Measurements from ENCODE around the gene RNF220. TPM values are rescaled to one million over a fixed set of nuclear protein-coding genes. Genes with fewer than 3 reads are reported as not detected.

RNF220 gene
- total and polyA plus RNA-seq, 2 of the 4 experiments (the other 2 are of a cell fraction) = 71.8 to 77.1 TPM

DNA sequence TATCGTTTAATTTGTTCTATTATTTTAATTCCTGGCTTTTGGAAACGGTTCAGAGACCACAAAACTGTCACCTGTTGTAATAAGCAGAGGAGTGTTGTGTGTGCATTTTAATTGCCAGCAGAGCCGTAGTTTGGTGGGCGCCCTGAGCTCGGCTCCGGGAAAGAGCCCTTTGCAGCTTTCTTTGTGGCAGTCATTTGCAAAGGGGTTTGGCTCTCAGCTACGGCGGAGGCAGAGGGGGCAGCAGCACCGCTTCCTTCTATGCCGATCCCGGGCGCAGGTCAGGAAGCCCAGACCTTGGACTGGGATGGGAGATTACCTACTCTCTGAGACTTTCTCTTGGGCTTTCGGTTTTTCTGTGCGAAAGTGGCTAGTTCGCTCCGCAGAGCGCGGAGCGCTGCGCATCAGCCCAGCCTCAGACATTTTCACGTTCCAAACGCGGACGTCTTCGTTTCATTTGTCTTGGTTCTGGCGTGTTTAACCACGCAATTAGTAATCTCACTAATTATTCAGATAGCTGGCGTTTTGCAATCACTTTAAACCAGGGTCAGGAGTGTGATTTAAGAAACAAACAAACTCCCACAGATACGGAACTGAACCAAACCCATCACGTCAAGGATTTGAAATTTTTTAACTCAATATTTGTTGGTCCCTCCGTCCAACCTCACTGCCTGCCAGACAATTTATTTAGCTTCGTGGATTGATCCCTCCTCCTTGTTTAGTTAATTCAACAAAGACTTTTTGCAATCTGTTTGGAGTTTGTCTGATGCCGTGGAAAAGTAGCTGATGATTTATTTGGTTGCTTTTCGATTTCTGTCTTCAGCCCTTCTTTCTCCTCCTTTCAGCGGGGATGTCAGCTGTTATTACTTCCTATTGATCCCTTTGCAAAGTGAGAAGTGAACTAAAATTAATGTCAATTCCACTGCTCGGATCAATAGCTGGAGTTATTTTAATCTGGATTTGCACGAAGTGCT lies 3.9 kb downstream of the RNF220 start:
- H2BK5ac ChIP-seq (ENCODE audit: low read depth, low read length, poor library complexity, severe bottlenecking) = no peak overlapping the region
- 10% methylated on average over 2 of the region's 37 CpGs; no CpG with 5 or more reads in 1 of the 2 experiments for WGBS, 2 experiments (ENCODE audit: extremely low coverage in 2 of 2, insufficient read length in 1 of 2)
- DNase-seq (no peak), ATAC-seq (ENCODE audit: low read depth) (no peak)
- no peak overlapping the region for H3K56ac ChIP-seq (ENCODE audit: extremely low read depth, insufficient read depth, low read length)
- no peaks in the 10 kb centered on the region for H3K79me1 ChIP-seq (ENCODE audit: low read depth in 1 of 2, low read length in 2 of 2)
- no peak overlapping the region for H3K23ac ChIP-seq (ENCODE audit: low read depth, low read length)
- CTCF ChIA-PET = interaction anchor here (0.8 kb wide), 1 partner anchor 243 kb away, joined by 4 read pairs; no protein-coding TSS in a partner anchor
- no peak overlapping the region for H2AK9ac ChIP-seq (replicated peaks; ENCODE audit: low read depth, low read length, poor library complexity)
- H2AK5ac ChIP-seq (ENCODE audit: low read depth, low read length) = no peak overlapping the region
- H3K4me2 ChIP-seq (ENCODE audit: low read depth, low read length) = no peak overlapping the region
- H4K91ac ChIP-seq (ENCODE audit: insufficient read depth, low read depth, low read length) = no peak overlapping the region
- H3K4me1 ChIP-seq (ENCODE audit: control insufficient read depth, insufficient read depth, low read length) = no peaks in the 10 kb centered on the region
- H3K9me1 ChIP-seq (ENCODE audit: insufficient read depth, low read length) = no peaks in the 10 kb centered on the region
- POLR2A ChIA-PET (ENCODE audit: unreplicated experiment) = no interaction called here
- H4K5ac ChIP-seq (ENCODE audit: low read depth, low read length) = no peak overlapping the region
- no peak overlapping the region for H3K18ac ChIP-seq (ENCODE audit: low read depth, low read length)
- no peak overlapping the region for H3K9ac ChIP-seq (ENCODE audit: low read depth, low read length)
- BruUV-seq (replicated peaks) = no TSS peak
- H3K27me3 ChIP-seq (ENCODE audit: control insufficient read depth, insufficient read depth, low read length) = peaks cover 90% of the 10 kb centered on the region
- H2BK120ac ChIP-seq (ENCODE audit: low read depth, low read length) = no peak overlapping the region
- H4K20me1 ChIP-seq (ENCODE audit: insufficient read depth, low read length) = peaks cover 8% of the 10 kb centered on the region; the same call in 1 of the 2 replicates
- intact Hi-C loops (cut with micrococcal nuclease) = no loop called here
- dilution Hi-C loops (cut with HindIII; ENCODE audit: low sequenced_read_pairs, unreplicated experiment) = no loop called here
- no peak overlapping the region for H4K8ac ChIP-seq (ENCODE audit: low read depth in 2 of 2, low read length in 2 of 2)
- no peaks in the 10 kb centered on the region for H3K36me3 ChIP-seq (ENCODE audit: control insufficient read depth, insufficient read depth, low read length)
- peak overlapping the region; percentile 2 for H2AFZ ChIP-seq (replicated peaks; ENCODE audit: low read length, poor library complexity)
- in situ Hi-C loops (cut with MboI; ENCODE audit: low sequenced_read_pairs) = no loop called here
- H2BK15ac ChIP-seq (ENCODE audit: low read depth, low read length) = no peak overlapping the region
- no peak overlapping the region for H3K4me3 ChIP-seq (ENCODE audit: insufficient read depth, low read depth, low read length)
- no peak overlapping the region for H3K27ac ChIP-seq (ENCODE audit: insufficient read depth, low read length)
- H3K9me3 ChIP-seq (ENCODE audit: control insufficient read depth, insufficient read depth, low read length) = peaks cover 7% of the 10 kb centered on the region
- H2BK20ac ChIP-seq (ENCODE audit: low read depth, low read length) = no peak overlapping the region
- H3K14ac ChIP-seq (replicated peaks; ENCODE audit: low read depth, low read length) = no peak overlapping the region
- H3K4ac ChIP-seq (ENCODE audit: low read depth, low read length) = no peak overlapping the region
- TF ChIP-seq MXI1 (IDR thresholded peaks at IDR 0.05; ENCODE audit: borderline replicate concordance, low read depth, low read length) (no peak), POLR2A (IDR thresholded peaks at IDR 0.05; ENCODE audit: low read depth, low read length) (no peak), RFX5 (IDR thresholded peaks at IDR 0.05; ENCODE audit: low read depth, low read length) (no peak), FOS (IDR thresholded peaks at IDR 0.05; ENCODE audit: low read depth, low read length) (no peak), BHLHE40 (IDR thresholded peaks at IDR 0.05; ENCODE audit: low read depth, low read length) (no peak), MAFK (IDR thresholded peaks at IDR 0.05; ENCODE audit: low read depth, low read length) (no peak), MAZ (IDR thresholded peaks at IDR 0.05; ENCODE audit: borderline replicate concordance, low read depth, low read length) (no peak), RCOR1 (IDR thresholded peaks at IDR 0.05; ENCODE audit: insufficient replicate concordance, low read length) (no peak), CEBPB (IDR thresholded peaks at IDR 0.05; ENCODE audit: low read depth, low read length) (no peak), SMC3 (IDR thresholded peaks at IDR 0.05; ENCODE audit: low read depth, low read length) (no peak), RAD21 (IDR thresholded peaks at IDR 0.05; ENCODE audit: low read length) (no peak)
- TF ChIP-seq, protein P1, sequence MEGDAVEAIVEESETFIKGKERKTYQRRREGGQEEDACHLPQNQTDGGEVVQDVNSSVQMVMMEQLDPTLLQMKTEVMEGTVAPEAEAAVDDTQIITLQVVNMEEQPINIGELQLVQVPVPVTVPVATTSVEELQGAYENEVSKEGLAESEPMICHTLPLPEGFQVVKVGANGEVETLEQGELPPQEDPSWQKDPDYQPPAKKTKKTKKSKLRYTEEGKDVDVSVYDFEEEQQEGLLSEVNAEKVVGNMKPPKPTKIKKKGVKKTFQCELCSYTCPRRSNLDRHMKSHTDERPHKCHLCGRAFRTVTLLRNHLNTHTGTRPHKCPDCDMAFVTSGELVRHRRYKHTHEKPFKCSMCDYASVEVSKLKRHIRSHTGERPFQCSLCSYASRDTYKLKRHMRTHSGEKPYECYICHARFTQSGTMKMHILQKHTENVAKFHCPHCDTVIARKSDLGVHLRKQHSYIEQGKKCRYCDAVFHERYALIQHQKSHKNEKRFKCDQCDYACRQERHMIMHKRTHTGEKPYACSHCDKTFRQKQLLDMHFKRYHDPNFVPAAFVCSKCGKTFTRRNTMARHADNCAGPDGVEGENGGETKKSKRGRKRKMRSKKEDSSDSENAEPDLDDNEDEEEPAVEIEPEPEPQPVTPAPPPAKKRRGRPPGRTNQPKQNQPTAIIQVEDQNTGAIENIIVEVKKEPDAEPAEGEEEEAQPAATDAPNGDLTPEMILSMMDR (conservative IDR thresholded peaks at IDR 0.05; ENCODE audit: low read depth, low read length) = no peak
- TF ChIP-seq, protein P2, sequence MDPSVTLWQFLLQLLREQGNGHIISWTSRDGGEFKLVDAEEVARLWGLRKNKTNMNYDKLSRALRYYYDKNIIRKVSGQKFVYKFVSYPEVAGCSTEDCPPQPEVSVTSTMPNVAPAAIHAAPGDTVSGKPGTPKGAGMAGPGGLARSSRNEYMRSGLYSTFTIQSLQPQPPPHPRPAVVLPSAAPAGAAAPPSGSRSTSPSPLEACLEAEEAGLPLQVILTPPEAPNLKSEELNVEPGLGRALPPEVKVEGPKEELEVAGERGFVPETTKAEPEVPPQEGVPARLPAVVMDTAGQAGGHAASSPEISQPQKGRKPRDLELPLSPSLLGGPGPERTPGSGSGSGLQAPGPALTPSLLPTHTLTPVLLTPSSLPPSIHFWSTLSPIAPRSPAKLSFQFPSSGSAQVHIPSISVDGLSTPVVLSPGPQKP (IDR thresholded peaks at IDR 0.05; ENCODE audit: borderline replicate concordance, low read depth, low read length) = no peak
- TF ChIP-seq, protein P3, sequence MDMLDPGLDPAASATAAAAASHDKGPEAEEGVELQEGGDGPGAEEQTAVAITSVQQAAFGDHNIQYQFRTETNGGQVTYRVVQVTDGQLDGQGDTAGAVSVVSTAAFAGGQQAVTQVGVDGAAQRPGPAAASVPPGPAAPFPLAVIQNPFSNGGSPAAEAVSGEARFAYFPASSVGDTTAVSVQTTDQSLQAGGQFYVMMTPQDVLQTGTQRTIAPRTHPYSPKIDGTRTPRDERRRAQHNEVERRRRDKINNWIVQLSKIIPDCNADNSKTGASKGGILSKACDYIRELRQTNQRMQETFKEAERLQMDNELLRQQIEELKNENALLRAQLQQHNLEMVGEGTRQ (IDR thresholded peaks at IDR 0.05; ENCODE audit: low read depth, low read length) = no peak
